Adrenal gland (tissue), 5 donors: ENCODE measurements around the gene MAGEA8.

ENCODE experiments used
- CTCF ChIP-seq, 6 experiments: fragments of 450-650 bp in 4 of 6; fragments of 200-600 bp in 2 of 6; sonication (generic) in 1 of 6; IDR thresholded peaks; 1 replicate in 5 of 6; 2 replicates in 1 of 6; pipeline versions ENCODE4 v1.5.1 to v1.8.0; 2016 to 2021; ENCODE audit warnings: antibody characterized with exemption in 6 of 6, mild to moderate bottlenecking in 2 of 6, moderate library complexity in 1 of 6
- POLR2A ChIP-seq, 2 donors: fragments of 450-650 bp; IDR thresholded peaks; one replicate each; pipeline ENCODE4 v1.6.1; 2017; ENCODE audit warnings: antibody characterized with exemption in 2 of 2, mild to moderate bottlenecking in 2 of 2, moderate library complexity in 1 of 2
- donor health status: DM: no; HTN: no; CAD: no.

GRCh38 chrX:149877157-149877556 is 3.8 kb upstream of the MAGEA8 start:
- TF ChIP-seq CTCF (IDR thresholded peaks at IDR 0.05) (no peak), POLR2A (IDR thresholded peaks at IDR 0.05) (no peak)
